GM20000 (cell line): ENCODE measurements around the gene LMX1B.

Source experiments
- DNase-seq: peaks from one replicate; pipeline ENCODE4 v3.0.0; 2012; ENCODE audit warnings: low spot score
- CTCF ChIP-seq: IDR thresholded peaks from 2 replicates; pipeline ENCODE4 v1.5.1; 2012; ENCODE audit warnings: mild to moderate bottlenecking, control low read depth; ENCODE audit errors: extremely low read depth, missing control alignments

The LMX1B gene

DNA sequence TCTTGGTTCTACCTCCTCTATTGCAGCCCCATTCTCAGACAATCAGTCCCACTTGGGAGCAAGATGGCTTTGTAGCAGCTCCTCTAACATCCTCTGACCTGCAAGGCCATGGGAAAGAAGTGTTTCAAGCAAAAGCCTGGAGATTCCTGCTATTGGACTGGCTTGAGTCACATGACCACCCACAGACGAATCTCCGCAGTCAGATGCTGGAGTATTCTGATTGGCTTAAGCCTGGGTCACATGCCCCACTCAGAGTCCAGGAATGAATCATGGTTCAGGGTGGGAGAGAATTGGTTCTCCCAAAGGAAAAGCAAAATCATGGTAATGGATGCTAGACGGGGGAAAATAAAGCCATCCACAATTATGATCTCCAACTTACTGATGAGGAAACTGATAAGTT, 22.6 kb upstream of the LMX1B start:
- no peak for DNase-seq
- TF ChIP-seq CTCF, result no peak

GRCh38 chr9:126591922-126592321, 21.8 kb upstream of the LMX1B start:
- DNase-seq, result no peak
- TF ChIP-seq CTCF, result no peak

DNA sequence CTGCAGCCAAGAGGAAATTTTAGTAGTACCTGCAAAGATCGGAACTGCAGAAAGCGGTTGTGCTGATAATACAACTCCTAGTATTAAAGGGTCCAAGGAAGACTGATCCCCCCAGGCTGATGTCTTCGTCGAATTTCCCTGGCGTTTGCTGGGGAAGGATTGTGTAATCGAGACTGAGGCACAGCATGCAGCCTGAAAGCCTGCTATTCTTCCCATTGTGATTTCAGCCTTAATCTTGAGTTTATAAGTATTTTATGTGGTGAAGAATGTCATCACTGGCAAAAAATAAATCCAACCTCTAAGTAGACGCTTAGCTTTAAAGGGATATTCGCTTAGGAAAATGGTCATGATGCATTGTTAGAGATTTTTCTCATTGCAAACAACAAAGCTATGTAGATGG, 21.3 kb upstream of the LMX1B start:
- DNase-seq, result no peak

DNA sequence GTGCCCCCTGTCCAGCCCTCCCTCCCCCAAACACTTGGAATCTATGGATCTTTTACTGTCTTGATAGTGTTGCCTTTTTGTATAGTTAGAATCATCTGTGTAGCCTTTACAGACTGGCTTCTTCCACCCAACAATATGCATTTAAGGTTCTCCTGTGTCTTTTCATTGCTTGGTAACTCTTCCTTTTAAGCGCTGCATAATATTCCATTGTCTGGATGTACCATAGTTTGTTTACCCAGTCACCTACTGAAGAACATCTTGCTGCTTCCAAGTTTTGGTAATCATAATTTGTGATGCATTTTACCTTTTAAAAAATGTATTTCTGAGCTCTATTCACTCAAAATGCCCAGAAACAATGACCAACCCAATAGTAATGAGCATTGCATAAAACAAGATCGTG, 17.7 kb upstream of the LMX1B start:
- DNase-seq, result no peak
- TF ChIP-seq CTCF, result no peak

More for the DNA sequence above, 21.3 kb upstream of the LMX1B start:
- TF ChIP-seq CTCF, result no peak

DNA sequence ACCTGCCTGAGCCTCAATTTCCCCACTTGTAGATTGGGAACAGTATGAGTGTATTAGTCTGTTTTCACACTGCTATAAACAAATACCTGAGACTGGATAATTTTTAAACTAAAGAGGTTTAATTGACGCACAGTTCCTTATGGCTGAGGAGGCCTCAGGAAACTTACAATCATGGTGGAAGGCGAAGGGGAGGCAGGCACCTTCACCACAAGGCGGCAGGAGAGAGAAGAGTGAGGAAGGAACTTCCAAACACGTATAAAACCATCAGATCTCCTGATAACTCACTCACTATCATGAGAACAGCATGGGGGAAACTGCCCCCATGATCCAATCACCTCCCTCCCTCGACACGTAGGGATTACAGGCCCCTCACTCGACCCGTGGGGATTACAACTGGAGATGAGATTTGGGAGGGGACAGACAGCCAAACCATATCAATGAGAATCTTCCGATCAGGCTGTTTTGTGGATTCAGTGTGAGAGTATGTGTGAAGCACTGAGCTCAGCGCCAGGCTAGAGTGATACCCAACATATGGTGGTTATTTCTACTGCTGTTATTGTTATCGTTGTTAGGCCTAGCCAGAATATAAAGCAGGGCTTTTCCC, 14.6 kb upstream of the LMX1B start:
- no peak for DNase-seq
- no peak for TF ChIP-seq CTCF

DNA sequence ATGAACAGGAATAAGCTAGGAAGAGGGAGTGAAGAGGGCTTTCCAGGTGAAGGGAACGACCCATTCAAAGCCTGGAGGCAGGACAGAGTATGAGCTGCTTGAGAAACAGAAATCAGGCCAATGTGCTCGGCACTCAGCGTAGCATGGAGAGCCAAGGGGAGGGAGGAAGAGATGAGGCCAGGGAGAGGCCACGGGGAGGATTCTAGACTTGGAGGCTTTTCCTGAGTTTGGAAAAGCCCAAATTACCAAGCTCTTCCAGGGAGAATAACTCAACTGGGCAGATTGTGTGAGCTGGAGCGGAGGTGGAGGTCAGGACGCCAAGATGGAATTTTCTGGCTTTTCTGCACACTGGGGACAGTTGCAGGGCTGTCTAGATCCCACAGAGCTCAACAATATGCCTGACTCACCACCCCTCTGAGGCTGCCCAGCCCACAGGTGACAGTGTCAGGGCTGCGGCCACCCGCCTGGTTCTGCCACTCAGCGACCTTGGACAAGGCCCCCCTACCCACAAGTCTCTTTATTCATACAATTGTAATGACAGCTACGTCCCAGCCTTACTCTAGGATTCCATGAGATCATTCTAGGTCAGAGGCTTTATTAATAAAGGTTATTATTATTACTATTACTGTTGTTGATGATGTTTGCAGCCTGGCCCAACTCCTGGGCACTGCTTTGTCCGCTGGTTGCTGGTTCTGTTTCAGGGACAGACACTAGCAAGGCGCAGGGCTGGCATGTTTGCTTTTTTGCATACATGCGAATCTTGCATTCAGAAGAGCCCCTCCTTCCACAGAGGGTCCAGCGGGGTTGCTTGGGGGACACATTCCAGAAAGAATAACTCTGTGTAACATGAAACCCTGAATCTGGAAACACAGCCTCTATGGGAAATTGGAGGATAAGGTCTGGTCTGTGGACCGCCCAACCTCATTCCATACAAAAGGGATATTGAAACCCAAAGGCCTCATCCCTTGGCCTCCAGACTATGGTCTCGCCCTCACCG, 9.4 kb upstream of the LMX1B start:
- DNase-seq, result no peak
- TF ChIP-seq CTCF, result no peak

DNA sequence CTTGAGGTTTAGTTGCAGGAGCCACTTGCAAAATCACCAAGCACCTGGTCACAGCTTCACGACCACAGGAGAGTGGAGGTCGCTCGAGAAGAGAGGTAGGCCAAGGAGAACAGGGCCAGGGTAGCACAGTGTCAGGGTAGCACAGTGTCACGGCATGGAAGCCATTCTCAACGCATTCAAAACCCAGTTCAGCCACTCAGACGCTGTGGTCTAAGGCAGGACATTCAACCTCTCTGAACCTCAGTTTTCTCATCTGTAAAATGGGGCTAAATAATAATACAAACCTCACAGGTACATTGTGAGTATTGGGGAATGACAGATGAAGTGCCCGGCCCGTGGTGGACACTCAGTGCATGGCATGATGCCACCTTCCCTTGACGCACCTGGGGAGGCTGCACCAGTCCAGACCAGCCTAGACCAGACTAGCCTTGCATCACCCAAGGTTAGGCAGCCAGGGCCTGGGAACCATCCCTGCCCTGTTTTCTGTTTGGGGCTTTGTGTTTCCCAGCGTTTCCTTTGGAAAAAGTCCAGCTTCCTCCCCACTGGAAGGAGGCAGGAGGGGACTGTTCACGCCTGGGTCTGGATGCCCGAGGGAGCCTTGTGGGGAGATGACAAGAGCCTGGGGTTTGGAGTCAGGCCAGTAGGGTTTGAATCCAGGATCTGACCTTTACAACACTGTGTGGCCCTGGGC, 7.8 kb upstream of the LMX1B start:
- DNase-seq, result no peak
- TF ChIP-seq CTCF, result no peak
